GM19438 (cell line): ENCODE measurements around the gene SRP14.
"Not testable (repeated sequence)": the region's sequence is repeated elsewhere in the genome, so short reads cannot be mapped to it uniquely, and the experiment has no call there.

ENCODE experiments used
- ATAC-seq: cut with Tn5 transposase; IDR thresholded peaks from one replicate; pipeline ENCODE4 v1.9.1; 2021; ENCODE audit warnings: low read depth; ENCODE audit not compliant: unreplicated experiment

SRP14 gene

GRCh38 chr15:40032125-40032839 lies 6.7 kb downstream of the SRP14 start:
- ATAC-seq: no peak

- ATAC-seq: no peak
Measured at GRCh38 chr15:40031300-40031699, 7.7 kb downstream of the SRP14 start.

DNA sequence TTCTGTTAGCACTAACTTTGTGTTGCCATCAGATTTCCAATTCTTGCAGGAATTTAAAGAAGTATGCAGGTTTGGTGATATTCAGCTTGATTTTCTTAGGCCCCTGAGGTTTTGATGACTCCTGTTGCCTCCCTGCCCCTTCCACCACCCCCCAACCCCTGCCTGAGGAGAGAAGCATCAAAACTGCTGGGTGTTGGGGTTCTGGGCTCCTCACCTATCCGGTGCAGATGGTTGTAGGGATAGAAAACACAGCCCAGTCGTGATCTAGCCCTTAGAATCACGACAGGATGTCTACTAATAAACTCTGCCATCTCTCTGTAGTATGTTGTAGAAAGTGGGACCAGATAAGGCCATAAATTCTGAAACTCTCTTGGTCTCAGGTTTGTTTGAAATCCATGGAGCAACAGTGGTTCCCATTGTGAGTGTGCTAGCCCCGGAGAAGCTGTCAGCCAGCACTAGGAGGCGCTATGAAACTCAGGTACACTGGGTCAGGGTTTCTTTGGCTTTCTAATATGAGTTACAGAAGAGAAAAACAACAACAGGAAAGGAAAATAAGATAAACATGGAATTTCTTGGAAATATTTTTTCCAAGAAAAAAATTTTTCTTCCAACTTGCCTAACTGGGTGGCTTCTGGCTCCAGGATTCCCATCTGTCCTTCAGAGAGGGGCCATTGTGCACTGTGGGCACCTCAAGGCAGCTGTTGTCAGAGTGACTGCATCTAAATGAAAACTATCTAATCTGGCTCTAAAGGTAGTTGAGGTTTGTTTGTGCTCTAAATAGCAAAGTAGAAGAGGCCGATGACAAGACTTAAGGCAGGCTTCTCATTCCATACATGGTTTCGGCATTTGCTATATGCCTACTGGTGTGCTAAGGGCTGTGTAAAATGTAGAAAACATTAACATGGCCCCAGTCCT lies 8.7 kb downstream of the SRP14 start:
- no peak for ATAC-seq

DNA sequence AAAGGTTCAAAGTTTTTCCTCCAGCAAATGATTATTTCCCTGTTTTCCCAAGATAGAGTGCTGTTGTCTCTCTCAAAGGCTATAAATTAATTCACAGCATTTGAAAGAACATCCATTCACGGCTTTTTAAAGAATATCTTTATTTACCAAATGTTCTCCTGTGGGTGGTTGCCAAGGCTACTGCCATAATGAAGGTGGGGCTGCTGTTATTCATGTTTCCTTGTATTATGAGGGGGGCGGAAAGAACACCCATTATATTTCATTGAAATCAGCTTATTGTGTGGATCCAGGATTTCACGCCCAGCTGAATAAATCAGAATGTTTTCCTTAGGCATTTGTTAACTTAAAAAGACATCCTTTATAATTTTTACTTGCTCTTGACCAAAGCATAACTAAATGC lies 10.1 kb downstream of the SRP14 start:
- no peak for ATAC-seq

DNA sequence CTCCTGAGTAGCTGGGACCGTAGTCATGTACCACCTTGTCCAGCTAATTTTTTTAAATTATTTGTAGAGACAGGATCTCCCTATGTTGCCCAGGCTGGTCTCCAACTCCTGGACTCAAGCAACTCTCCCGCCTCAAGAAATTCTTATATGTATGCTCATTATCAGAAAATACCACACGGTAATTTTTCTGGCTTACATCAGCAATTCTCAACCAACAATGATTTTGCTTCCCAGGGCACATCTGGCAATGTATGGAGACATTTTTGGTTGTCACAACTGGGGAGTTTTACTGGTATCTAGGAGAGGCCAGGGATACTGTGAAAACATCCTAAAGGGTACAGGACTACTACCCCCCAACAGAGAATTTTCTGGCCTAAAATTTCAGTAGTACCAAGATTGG lies 10.8 kb downstream of the SRP14 start:
- ATAC-seq: no peak

DNA sequence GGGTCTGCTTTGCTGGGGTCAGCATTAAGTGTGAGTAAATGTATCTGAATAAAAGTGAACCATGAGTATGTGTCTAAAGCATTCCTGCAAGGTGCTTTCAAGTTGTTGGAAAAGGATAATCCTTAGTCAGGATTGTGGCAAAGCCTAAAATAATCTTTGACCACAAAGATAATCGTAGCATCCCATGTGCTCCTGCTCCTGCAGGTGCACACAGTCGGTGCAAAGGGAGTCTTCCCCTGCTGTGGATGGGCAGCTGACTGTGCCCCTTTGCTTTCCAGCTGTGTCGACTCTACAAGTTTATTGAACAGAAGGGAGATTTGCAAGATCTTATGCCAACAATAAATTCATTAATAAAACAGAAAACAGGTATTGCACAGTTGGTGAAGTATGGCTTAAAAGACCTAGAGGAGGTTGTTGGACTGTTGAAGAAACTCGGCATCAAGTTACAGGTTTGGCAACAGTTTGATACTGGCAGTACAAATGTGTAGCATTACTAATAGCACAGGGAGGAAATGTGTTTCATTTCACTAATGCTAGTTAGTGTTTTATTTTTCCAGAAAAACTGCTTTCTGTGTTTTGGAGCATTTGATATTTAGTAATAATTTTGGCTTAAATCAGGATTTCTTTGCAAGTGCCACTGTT lies 22.6 kb downstream of the SRP14 start:
- no peak for ATAC-seq

DNA sequence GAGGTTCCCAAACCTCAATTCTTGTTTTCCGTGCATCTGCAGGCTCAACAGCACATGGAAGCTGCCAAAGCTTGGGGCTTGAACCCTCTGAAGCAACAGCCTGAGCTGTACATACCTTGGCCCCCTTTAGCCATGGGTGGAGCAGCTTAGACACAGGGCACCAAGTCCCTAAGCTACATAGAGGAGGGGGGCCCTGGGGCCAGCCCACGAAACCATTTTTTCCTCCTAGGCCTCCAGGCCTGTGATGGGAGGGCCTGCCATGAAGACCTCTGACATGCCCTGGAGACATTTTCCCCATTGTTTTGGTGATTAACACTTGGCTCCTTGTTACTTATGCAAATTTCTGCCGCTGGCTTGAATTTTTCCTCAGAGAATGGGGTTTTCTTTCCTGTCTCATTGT lies 24.6 kb downstream of the SRP14 start:
- ATAC-seq: no peak

GRCh38 chr15:40013372-40013771 lies 25.6 kb downstream of the SRP14 start:
- ATAC-seq: not testable (repeated sequence)

DNA sequence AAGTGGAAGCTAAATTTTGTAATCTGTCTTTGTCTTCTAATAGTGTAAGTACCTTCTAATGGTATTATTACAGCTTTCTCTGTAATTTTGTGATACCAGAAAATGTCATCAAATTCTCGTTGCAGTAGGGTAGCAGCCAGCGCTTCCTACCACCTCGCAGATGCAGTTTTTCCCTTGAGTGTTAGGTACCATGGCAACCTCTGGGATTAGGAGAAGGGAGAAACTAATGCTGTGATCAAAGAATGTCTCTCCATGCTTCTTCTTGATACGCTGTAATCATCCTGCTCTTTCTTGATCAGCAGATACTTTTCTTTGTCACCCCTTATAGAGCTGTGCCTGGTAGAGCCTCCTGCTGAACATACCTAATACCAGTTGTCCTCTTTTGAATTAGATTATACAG lies 27.7 kb downstream of the SRP14 start:
- ATAC-seq: no peak

- no peak for ATAC-seq
Measured at GRCh38 chr15:40010686-40011085, 28.3 kb downstream of the SRP14 start.

DNA sequence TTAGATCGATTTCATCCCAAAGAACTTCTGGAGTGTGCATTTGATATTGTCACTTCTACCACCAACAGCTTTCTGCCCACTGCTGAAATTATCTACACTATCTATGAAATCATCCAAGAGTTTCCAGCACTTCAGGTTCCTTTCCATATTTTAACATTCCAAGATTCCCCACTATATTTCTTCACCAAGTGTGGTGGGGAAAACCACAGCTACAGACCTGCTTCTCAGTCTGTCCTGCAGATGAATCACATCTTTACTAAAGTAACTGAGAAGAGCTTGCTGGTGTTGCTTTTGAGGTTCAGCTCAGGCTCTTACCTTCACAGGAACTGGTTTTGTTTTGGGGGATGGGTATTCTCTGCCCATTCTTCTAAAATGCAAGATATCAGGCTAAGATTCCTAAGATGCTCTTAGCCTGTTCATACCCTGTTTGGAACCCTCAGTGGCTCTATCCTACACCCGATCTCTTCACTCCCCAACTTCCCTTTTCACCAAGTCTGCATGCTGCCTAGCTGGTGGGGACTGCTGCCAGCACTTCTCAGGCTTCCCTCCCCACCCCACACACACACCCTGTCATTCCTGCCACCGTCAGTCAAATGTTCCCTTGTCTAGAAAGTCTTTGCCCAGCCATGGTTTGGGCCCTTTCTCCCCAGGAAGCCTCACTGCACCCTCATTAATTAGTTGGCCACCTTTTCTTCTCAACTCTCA lies 30.8 kb downstream of the SRP14 start:
- no peak for ATAC-seq

DNA sequence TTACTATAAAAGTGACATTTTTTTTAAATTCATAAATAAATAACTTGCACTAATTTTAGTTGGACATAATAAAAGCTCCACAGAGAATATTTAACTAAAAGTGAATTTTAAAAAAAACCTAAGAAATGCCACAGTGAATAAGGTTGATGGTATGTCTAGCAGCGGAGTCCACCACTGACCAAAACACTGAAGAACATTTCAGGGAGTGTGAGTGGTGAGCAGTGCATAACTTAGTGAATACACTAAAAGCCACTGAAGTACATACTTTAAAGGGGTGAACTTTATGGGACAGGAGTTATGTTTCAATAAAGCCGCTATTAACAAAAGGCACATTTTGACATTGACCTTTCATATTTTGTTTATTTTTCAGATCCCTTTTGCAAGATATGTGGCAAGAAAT lies 32.3 kb downstream of the SRP14 start:
- ATAC-seq: no peak

GRCh38 chr15:40006003-40006402 lies 33.0 kb downstream of the SRP14 start:
- no peak for ATAC-seq

DNA sequence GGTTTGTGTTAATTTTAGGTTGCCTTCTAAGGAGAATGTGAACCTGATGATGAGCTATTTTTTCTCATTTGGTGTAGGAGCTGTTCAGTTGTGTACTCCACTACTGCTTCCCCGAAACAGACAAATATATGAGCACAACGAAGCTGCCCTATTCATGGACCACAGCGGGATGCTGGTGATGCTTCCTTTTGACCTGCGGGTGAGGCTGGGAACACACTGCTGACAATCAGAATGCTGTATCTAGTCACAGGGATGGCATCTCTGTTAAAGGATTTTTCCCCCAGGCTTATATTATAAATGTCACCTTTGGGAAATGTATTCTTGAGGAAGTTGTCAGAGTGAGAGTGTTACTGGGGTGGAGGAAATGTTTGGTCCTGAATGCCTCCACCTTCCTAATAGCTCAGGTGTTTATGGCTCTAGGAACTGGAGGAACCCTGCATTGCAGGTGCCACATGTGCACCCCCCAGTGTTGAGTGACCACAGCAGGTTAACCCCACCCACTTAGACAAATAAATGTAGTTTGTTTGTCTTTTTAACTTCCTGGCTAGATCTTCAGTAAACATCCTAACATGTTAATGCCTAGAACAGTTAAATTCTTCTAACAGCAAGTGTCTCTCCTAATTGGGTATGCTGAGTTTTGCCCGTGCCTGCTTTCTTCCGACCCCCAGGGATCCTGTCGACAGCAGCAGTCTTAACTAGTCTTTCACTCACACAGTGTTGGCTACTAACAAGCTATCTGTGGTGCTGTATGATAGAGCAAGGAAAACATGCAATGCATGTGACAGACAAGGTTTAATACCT lies 35.7 kb downstream of the SRP14 start:
- ATAC-seq: no peak

DNA sequence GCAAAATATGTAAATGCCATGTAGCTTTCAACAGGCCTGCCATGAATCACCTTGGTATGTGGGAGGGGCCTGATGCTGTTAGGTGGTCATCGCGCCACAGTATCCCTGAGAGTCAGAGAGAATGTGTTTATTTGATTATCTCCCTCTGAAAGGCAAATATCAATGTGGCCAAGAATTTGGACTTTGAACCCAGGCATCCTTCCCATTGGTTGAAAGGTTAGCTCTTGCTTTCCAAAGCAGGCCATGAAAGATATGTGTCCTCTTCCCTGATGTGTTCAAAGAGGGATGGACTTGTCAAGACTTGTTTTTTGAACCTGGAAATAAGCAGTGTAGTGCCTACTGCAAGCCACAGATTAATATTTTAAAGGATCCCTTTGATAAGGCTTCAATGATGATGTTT lies 36.7 kb downstream of the SRP14 start:
- ATAC-seq: no peak

- ATAC-seq: no peak
Measured at GRCh38 chr15:39999538-40000200, 39.3 kb downstream of the SRP14 start.

DNA sequence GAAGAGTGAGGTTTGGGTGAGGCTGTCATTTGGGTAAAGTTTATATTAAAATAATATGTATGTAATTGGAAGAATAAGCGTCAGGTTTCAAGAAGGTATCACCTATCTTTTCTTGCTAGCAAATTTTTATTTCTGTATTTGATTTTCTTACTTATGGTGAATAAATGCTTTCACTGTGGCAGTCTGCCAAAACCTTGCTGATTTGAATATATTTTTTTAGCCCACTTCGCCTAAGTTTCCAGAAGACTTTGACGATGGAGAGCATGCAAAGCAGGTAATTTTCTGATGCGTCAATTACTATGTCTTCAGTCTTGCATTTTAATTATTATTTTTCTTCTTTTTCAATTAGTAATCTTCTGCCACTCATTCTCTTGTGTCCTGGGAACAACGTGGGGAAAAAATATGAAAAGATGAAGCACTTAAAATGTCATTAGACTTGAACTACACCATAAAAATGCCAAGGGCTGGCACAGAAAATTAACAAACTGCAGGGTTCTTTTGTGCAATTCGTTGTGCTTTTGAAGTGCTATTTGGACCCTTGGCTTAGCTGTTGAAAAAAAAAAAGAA lies 40.4 kb downstream of the SRP14 start:
- ATAC-seq: no peak

GRCh38 chr15:39997639-39998038 lies 41.3 kb downstream of the SRP14 start:
- no peak for ATAC-seq

DNA sequence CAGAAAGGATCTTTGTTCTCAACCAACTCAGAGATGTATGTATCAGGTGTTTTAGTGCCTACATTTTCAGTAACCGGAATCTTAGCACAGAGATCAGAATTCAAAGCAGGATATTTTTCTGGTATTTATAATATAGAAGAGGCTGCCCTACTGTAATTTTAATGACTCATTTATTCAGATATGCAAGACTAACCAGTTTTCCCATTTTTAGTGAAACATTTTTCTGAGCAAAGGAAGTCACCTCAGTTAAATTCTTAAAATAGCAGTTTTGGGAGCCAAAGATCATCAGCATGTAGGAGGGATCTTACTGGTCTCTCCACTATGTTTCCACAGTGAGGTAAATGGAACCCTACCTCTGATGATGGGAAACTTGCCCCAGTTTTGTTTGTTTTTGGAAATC lies 42.0 kb downstream of the SRP14 start:
- no peak for ATAC-seq
